GM19193 (cell line): Measurements from ENCODE around the gene CRABP2.

Experiments used
- POLR2A ChIP-seq: IDR thresholded peaks from 4 replicates; pipeline ENCODE4 v1.6.1; 2011; ENCODE audit not compliant: insufficient read depth, insufficient read length; ENCODE audit errors: extremely low read depth

CRABP2 gene

DNA sequence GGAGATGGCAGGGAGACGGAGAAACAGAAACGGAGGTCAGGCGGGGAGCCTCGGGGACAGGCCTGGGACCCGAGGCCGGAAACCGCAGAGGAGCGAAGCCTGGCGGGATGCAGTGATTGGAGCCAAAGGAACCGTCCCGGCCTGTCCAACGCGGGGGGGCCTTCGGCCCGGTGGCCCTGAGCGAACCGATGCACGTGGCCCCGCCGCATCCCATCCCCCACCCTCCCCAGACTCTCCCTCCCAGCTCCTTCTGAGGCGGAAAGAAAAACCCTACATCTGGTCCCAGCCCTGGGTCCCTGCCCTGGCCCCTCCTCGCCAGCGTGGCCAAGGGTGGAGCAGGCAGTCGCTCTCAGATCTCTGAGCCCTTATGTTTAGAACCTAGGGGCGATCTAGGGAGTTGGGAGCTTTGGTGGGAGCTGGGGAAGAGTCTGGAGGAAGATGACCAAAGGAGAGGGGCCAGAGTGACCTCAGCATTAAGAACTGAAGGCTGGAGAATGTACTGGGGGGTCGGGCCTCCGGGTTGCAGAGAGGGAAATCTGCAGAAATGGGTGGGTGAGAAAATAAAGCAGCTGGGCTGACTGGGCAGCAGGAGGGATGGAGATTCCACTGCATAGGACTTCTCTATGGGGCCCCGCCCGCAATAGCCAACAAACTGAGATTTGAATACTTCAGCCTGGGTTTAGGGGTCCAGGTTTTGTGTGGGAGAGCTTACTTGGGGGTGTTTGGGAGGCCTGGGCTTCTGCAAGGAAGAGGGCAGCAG, 1.5 kb upstream of the CRABP2 start:
- no peak for TF ChIP-seq POLR2A

- no peak for TF ChIP-seq POLR2A
These were observed 704 bp upstream of the CRABP2 start for GRCh38 chr1:156705918-156706656.

GRCh38 chr1:156704930-156705320, 458 bp downstream of the CRABP2 start:
- TF ChIP-seq POLR2A = no peak

- TF ChIP-seq POLR2A = no peak
These were observed 1.1 kb downstream of the CRABP2 start for GRCh38 chr1:156704166-156704711.

GRCh38 chr1:156703741-156704140, 1.6 kb downstream of the CRABP2 start:
- no peak for TF ChIP-seq POLR2A

- no peak for TF ChIP-seq POLR2A
These were observed 2.0 kb downstream of the CRABP2 start for GRCh38 chr1:156703336-156703735.

DNA sequence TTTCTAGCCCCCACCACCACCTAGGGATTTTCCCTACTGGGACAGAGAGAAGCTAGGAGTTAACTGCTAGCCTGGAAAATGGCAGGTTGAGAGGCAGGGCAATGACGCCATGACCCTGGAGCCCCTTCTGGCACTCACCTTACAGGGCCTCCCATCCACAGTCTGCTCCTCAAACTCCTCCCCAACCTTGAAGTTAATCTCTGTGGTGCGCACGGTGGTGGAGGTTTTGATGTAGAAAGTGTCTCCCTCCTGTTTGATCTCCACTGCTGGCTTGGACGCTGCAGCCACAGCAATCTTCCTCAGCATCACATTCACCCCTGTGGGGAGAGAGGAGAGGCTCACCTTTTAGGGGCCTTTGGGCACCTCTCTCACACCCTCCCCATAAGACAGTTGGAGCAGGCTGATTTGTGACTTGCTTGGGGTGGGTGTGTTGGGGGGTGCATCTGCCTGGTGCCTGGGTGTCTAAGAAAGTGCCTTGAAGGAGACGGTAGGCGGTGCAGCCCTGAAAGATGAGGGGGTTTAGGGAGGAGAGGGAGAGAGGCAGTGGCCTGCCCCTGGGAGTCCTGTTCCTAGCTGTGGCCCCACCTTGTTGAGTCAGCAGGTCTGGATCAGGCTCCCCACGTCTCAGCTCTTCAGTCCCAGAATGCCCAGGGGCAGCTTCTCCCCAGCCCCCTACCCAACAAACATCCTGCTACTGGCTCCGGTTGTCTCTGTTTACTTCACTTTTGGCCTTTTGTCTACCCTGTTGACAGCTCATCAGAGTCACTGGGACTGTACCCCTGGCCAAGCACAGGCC, 4.4 kb downstream of the CRABP2 start:
- no peak for TF ChIP-seq POLR2A

- TF ChIP-seq POLR2A = no peak
These were observed 6.4 kb downstream of the CRABP2 start for GRCh38 chr1:156698995-156699394.

GRCh38 chr1:156697481-156697880, 7.9 kb downstream of the CRABP2 start:
- no peak for TF ChIP-seq POLR2A

GRCh38 chr1:156696755-156697154, 8.6 kb downstream of the CRABP2 start:
- TF ChIP-seq POLR2A = no peak

DNA sequence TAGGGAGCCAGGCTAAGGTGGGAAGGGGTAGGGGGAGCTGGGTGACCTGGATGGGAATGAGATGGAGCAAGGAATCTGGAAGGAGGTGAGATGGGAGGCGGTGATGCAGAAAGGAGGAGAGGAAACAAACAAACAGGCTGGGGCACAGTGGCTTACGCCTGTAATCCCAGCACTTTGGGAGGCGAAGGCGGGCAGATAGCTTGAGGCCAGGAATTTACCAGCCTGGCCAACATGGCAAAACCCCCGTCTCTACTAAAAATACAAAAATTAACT, 10.8 kb downstream of the CRABP2 start:
- no peak for TF ChIP-seq POLR2A

DNA sequence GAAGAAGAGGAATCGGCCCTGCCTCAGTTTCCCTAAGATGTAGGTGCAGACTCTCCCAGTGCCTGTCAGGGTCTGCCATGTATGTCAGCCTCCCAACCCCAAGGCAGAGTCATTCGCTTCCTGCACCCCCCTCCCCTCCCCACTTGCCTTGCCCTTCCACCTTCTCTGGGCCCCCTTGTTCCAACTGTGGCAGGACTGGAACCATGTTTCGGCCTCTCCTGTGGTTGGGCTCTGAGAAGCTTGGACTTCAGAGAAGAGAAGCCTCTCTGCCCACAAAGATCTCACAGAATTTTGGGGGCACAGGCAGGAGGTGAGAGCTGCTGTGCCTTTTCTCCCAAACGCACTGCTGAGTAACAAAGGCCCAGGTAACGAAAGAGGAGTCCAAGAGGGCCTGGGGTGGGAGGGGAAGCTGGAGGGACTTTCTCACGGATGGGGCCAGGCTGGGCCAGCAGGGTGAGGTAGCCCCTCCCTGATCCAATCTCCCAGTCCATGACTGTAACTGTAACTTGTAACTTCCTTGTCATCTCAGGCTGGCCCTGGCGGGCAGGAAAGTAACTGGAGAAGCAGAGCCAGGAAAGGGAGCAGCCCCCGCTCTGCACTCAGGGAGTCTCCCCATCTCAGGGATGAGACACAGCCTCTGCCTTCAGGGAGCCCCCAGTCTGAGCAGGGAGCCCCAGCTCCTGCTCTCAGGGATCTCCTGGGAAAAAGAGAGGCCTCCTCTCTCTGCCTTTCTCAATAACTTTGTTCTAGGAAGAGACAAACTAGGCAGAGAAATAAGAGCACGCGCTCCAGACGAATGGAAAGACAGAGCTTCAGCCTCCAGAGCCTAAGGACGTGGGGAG, 11.3 kb downstream of the CRABP2 start:
- no peak for TF ChIP-seq POLR2A

DNA sequence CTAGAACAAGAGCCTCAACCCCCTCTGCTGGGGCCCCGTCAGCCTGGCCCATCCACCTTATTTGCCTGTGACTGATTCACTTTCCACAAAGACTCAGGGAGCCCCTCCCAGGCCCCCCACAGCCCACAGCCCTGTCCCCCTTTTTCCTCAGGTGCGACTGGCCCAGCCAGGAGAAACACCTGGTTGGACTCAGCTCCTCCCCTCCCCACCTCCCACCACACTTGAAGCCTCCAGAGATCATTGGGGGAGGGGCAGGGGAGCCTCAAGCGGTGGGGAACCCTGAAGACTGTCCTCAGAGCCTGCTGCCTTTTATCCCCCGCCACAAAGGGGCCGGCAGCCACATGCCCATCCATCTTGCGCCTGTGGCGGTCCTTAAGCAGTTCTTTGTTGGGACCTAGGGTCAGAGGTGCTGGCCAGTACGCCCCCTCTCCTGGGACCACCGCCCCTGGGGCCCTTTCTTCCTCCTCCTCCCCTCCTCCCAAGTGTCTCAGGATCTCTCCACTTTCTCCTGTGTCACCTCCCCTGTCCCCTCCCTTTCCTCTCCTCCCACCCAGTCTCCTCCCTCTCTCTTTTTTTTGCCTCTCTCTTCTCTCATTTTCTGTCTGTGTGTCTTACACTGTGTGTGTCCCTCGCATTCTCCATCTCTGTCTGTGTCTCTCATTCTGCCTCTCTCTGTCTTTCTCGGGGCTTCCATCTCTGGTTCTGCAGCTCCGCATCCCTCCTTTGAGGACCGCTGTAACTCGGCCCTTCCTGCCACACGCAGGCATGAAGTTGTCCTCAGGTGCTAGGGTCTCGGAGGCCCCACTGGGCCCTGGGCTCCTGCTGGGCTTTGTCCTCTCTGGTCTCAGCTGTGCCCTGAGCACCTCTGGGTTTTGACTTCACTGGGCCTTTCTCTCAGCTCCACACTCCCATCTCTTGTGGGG, 12.2 kb downstream of the CRABP2 start:
- TF ChIP-seq POLR2A = no peak
